ENCODE measurements around the gene ZCCHC14. TPM values are rescaled to one million over a fixed set of nuclear protein-coding genes. Genes with fewer than 3 reads are reported as not detected.

The ZCCHC14 gene
- total and polyA plus RNA-seq, 2 of the 13 experiments (the other 11 are each of a cell fraction or from before 2014, with no cell fraction given), result 12.4 to 12.5 TPM

- TF ChIP-seq ZFP91 (CRISPR knock-in tag; IDR thresholded peaks at IDR 0.05; ENCODE audit: borderline replicate concordance), result peak; percentile 30; the same call in 1 of the 2 replicates
- TF ChIP-seq MTF1 (CRISPR knock-in tag; IDR thresholded peaks at IDR 0.05), result peak; percentile 44; the same call in 1 of the 2 replicates
- peak; percentile 67; the same call in 1 of the 2 replicates for TF ChIP-seq ZNF768 (CRISPR knock-in tag; IDR thresholded peaks at IDR 0.05)
- no peak for TF ChIP-seq ZNF740 (CRISPR knock-in tag; IDR thresholded peaks at IDR 0.05)
- TF ChIP-seq NR2F2 (IDR thresholded peaks at IDR 0.05; ENCODE audit: borderline replicate concordance, low read depth), result no peak
- peak; percentile 14; the same call in 1 of the 2 replicates for TF ChIP-seq IRF2 (CRISPR knock-in tag; IDR thresholded peaks at IDR 0.05)
- TF ChIP-seq KMT2A (CRISPR knock-in tag; IDR thresholded peaks at IDR 0.05), result peak; percentile 96
- TF ChIP-seq HBP1 (CRISPR knock-in tag; IDR thresholded peaks at IDR 0.05; ENCODE audit: low read depth), result no peak
- TF ChIP-seq ZNF180 (CRISPR knock-in tag; IDR thresholded peaks at IDR 0.05; ENCODE audit: borderline replicate concordance, low read depth), result no peak
- no peak for TF ChIP-seq ZMAT3 (CRISPR knock-in tag; conservative IDR thresholded peaks at IDR 0.05)
- TF ChIP-seq NCOA2 (CRISPR knock-in tag; IDR thresholded peaks at IDR 0.05), result 0 out of 2 replicates have a peak, but pooled peaks have one; percentile 15
- no peak for TF ChIP-seq ZNF761 (CRISPR knock-in tag; conservative IDR thresholded peaks at IDR 0.05)
- no peak for TF ChIP-seq ZNF383 (CRISPR knock-in tag; IDR thresholded peaks at IDR 0.05; ENCODE audit: borderline replicate concordance)
- no peak for TF ChIP-seq SMYD3 (CRISPR knock-in tag; IDR thresholded peaks at IDR 0.05)
- no peak for TF ChIP-seq ZNF619 (CRISPR knock-in tag; IDR thresholded peaks at IDR 0.05)
- TF ChIP-seq POLR2AphosphoS2 (IDR thresholded peaks at IDR 0.05; ENCODE audit: low read depth, low read length), result no peak
- TF ChIP-seq ZSCAN12 (CRISPR knock-in tag; IDR thresholded peaks at IDR 0.05), result no peak
- no peak for TF ChIP-seq CERS6 (CRISPR knock-in tag; IDR thresholded peaks at IDR 0.05)
- TF ChIP-seq CREB1 (IDR thresholded peaks at IDR 0.05), result no peak
- no peak for TF ChIP-seq CREB1 (CRISPR knock-in tag; IDR thresholded peaks at IDR 0.05)
- 0 out of 2 replicates have a peak, but pooled peaks have one; percentile 44 for TF ChIP-seq ZNF567 (CRISPR knock-in tag; IDR thresholded peaks at IDR 0.05; ENCODE audit: borderline replicate concordance)
- no peak for TF ChIP-seq HMGA1 (CRISPR knock-in tag; conservative IDR thresholded peaks at IDR 0.05)
- TF ChIP-seq PRDM4 (CRISPR knock-in tag; IDR thresholded peaks at IDR 0.05; ENCODE audit: borderline replicate concordance), result no peak
- TF ChIP-seq ZNF816 (CRISPR knock-in tag; IDR thresholded peaks at IDR 0.05; ENCODE audit: borderline replicate concordance), result no peak
- TF ChIP-seq FLYWCH1 (CRISPR knock-in tag; IDR thresholded peaks at IDR 0.05), result no peak
These were observed 1.1 kb downstream of the ZCCHC14 start (continued) for GRCh38 chr16:87491522-87492290.

Data from HepG2 (cell line).